GM21367 (cell line): Measurements from ENCODE around the gene PRR23E.

Experiments used
- ATAC-seq: cut with Tn5 transposase; IDR thresholded peaks from one replicate; pipeline ENCODE4 v1.9.1; 2021; ENCODE audit not compliant: unreplicated experiment

The PRR23E gene

GRCh38 chr3:127162947-127163645 lies 29.8 kb upstream of the PRR23E start:
- no peak for ATAC-seq

- no peak for ATAC-seq
Measured at GRCh38 chr3:127164615-127165014, 28.3 kb upstream of the PRR23E start.

GRCh38 chr3:127165036-127165435 lies 27.9 kb upstream of the PRR23E start:
- ATAC-seq, result no peak

- no peak for ATAC-seq
Measured at GRCh38 chr3:127165694-127166485, 27.0 kb upstream of the PRR23E start.

- ATAC-seq, result no peak
Measured at GRCh38 chr3:127166501-127167065, 26.3 kb upstream of the PRR23E start.

- ATAC-seq, result no peak
Measured at GRCh38 chr3:127167315-127168043, 25.5 kb upstream of the PRR23E start.

GRCh38 chr3:127168271-127168670 lies 24.7 kb upstream of the PRR23E start:
- no peak for ATAC-seq

- no peak for ATAC-seq
Measured at GRCh38 chr3:127170814-127171213, 22.1 kb upstream of the PRR23E start.

- no peak for ATAC-seq
Measured at GRCh38 chr3:127171320-127171719, 21.6 kb upstream of the PRR23E start.

- no peak for ATAC-seq
Measured at GRCh38 chr3:127171721-127172120, 21.2 kb upstream of the PRR23E start.

GRCh38 chr3:127172211-127172610 lies 20.7 kb upstream of the PRR23E start:
- ATAC-seq, result no peak

GRCh38 chr3:127172781-127173515 lies 20.0 kb upstream of the PRR23E start:
- ATAC-seq, result no peak

- ATAC-seq, result no peak
Measured at GRCh38 chr3:127173516-127174166, 19.3 kb upstream of the PRR23E start.

GRCh38 chr3:127174284-127174683 lies 18.6 kb upstream of the PRR23E start:
- ATAC-seq, result no peak

- no peak for ATAC-seq
Measured at GRCh38 chr3:127174715-127175140, 18.2 kb upstream of the PRR23E start.

GRCh38 chr3:127175272-127175671 lies 17.7 kb upstream of the PRR23E start:
- no peak for ATAC-seq

- no peak for ATAC-seq
Measured at GRCh38 chr3:127177226-127177625, 15.7 kb upstream of the PRR23E start.

- no peak for ATAC-seq
Measured at GRCh38 chr3:127180859-127181258, 12.1 kb upstream of the PRR23E start.

GRCh38 chr3:127182431-127182830 lies 10.5 kb upstream of the PRR23E start:
- ATAC-seq, result no peak
